Tibial nerve (tissue), 4 donors: ENCODE data around the gene SBK1. TPM values are rescaled to one million over a fixed set of nuclear protein-coding genes. Genes with fewer than 3 reads are reported as not detected.

ENCODE experiments used
- DNase-seq, 2 donors: peaks; one replicate each; pipeline ENCODE4 v3.0.0-alpha.2; 2019; ENCODE audit warnings: low spot score in 2 of 2
- H3K27ac ChIP-seq, 4 donors: fragments of 200-600 bp; sonication (generic) in 3 of 4; one replicate each; pipeline ENCODE4 v1.5.1; 2017 to 2019; ENCODE audit warnings: mild to moderate bottlenecking in 1 of 4
- H3K27me3 ChIP-seq, 2 donors: fragments of 200-600 bp; sonication (generic) in 1 of 2; one replicate each; pipeline versions ENCODE4 v1.5.1 to v1.6.0; 2017 to 2019
- H3K36me3 ChIP-seq, 3 donors: fragments of 200-600 bp; sonication (generic); one replicate each; pipeline ENCODE4 v1.5.1; 2018 to 2019
- H3K4me1 ChIP-seq, 4 donors: fragments of 200-600 bp; sonication (generic) in 3 of 4; one replicate each; pipeline ENCODE4 v1.5.1; 2017 to 2019
- H3K4me3 ChIP-seq, 4 donors: fragments of 200-600 bp; sonication (generic) in 3 of 4; one replicate each; pipeline ENCODE4 v1.5.1; 2017 to 2019; ENCODE audit warnings: mild to moderate bottlenecking in 1 of 4, moderate library complexity in 1 of 4
- H3K9me3 ChIP-seq, 4 donors: fragments of 200-600 bp; sonication (generic) in 3 of 4; one replicate each; pipeline ENCODE4 v1.5.1; 2017 to 2019
- CTCF ChIP-seq, 5 experiments: fragments of 200-600 bp in 3 of 5; fragments of 450-650 bp in 2 of 5; sonication (generic) in 3 of 5; IDR thresholded peaks; one replicate each; pipeline ENCODE4 v1.5.1; 2016 to 2019; ENCODE audit warnings: antibody characterized with exemption in 5 of 5, mild to moderate bottlenecking in 3 of 5, moderate library complexity in 2 of 5
- EP300 ChIP-seq, 2 donors: sonication (generic); formaldehyde crosslinking; IDR thresholded peaks; one replicate each; pipeline ENCODE4 v1.6.1; 2017; ENCODE audit warnings: antibody characterized with exemption in 2 of 2, mild to moderate bottlenecking in 1 of 2
- POLR2A ChIP-seq, 2 donors: fragments of 450-650 bp; IDR thresholded peaks; one replicate each; pipeline ENCODE4 v1.6.1; 2017; ENCODE audit warnings: antibody characterized with exemption in 2 of 2, mild to moderate bottlenecking in 2 of 2, moderate library complexity in 2 of 2
- WGBS, 2 donors: methylation state at CpG; one replicate each; pipeline ENCODE4 v1.1.5; 2018; 5-methylcytosine and 5-hydroxymethylcytosine counted together
- total RNA-seq, 4 donors: library from RNA; depleted of rRNA; stranded (reverse); fragments of >200 nt; gene quantifications; one replicate each; pipeline ENCODE4 v1.1.0, GENCODE V29; 2016

The SBK1 gene
- total RNA-seq, 4 donors from 2014 or later, result 0.22 to 0.30 TPM; not detected in 2

- DNase-seq, result no peak
- Histone ChIP-seq H3K27ac (no peak overlapping the region), H3K27me3 (peaks cover 0 to 53% of the 10 kb centered on the region in 2 donors), H3K9me3 (peaks cover 0 to 17% (median 0%) of the 10 kb centered on the region in 4 donors), H3K4me3 (no peak overlapping the region), H3K36me3 (no peaks in the 10 kb centered on the region), H3K4me1 (peaks cover 0 to 10% (median 0%) of the 10 kb centered on the region in 4 donors)
- 66 to 73% methylated on average over 4 of the region's 4 CpGs for WGBS, 2 donors
- TF ChIP-seq CTCF (IDR thresholded peaks at IDR 0.05) (no peak), POLR2A (IDR thresholded peaks at IDR 0.05) (no peak), EP300 (IDR thresholded peaks at IDR 0.05) (no peak)
These were observed 35.1 kb upstream of the SBK1 start for GRCh38 chr16:28257256-28257655.

DNA sequence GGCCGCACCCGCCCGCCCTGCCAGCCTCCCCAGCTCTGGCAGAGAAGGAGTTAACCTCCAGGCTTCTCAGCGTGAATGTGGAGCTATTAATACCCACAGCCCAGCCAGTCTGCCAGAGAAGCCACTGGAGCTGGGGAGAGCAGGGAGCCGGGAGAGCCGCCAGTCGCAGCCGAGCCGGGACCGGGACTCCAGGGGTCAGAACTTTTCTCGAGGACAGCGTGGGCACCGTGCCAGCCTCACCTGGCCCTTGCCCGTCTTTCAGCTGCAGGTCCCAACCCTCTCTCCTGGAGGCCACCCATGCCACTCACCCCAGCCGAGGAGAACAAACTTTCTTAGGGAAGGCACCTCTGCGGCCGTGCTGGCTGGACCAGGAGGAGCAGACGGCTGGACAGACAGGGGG, 33.8 kb upstream of the SBK1 start:
- H3K27me3 ChIP-seq, result peaks cover 0 to 65% of the 10 kb centered on the region in 2 donors
- no peak for DNase-seq
- no peaks in the 10 kb centered on the region for H3K36me3 ChIP-seq
- peaks cover 0 to 10% (median 0%) of the 10 kb centered on the region in 4 donors for H3K4me1 ChIP-seq
- peaks cover 0 to 10% (median 0%) of the 10 kb centered on the region in 4 donors for H3K9me3 ChIP-seq
- no peak for TF ChIP-seq POLR2A (IDR thresholded peaks at IDR 0.05)
- TF ChIP-seq EP300 (IDR thresholded peaks at IDR 0.05), result no peak
- TF ChIP-seq CTCF (IDR thresholded peaks at IDR 0.05), result no peak
- no peak overlapping the region for H3K27ac ChIP-seq
- 2 to 3% methylated on average over 15 to 17 of the region's 18 CpGs for WGBS, 2 donors
- no peak overlapping the region for H3K4me3 ChIP-seq

DNA sequence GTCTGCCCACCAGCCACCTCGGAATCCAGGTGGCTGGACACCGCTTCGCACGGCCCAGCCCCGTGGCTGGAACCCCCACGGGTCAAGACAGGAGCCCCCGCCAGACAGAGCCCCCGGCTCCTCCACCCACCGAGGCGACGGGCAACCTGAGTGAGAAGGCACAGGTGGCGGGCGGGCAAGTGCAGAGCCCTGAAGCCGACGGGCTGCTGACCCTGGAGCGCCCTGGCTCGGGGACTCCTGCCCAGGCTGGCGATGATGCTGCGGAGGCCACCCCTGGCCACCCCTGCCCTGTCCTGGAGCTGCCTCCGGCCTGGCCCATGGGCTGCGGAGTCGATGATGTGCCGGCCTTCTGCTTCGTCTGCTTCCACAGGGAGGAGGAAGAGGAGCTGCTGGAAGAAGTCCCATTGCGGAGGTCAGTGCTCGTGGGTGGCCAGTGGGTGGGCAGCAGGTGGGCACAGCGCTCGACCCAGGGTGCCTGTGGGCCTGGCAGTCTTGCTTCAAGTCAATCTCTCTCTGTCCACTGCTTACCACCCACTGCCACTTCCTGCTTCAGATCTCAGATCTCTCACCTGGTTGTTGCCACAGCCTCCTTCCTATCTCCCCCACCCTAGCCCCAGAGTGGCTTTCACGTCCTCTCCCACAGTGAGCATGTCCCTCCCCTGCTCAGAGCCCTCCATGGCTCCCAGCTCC, 33.1 kb upstream of the SBK1 start:
- no peak for TF ChIP-seq EP300 (IDR thresholded peaks at IDR 0.05)
- TF ChIP-seq POLR2A (IDR thresholded peaks at IDR 0.05), result no peak
- TF ChIP-seq CTCF (IDR thresholded peaks at IDR 0.05), result no peak
- Histone ChIP-seq H3K4me1 (peaks cover 0 to 10% (median 0%) of the 10 kb centered on the region in 4 donors), H3K36me3 (no peaks in the 10 kb centered on the region), H3K27me3 (peaks cover 0 to 65% of the 10 kb centered on the region in 2 donors), H3K4me3 (no peak overlapping the region), H3K27ac (no peak overlapping the region), H3K9me3 (peaks cover 0 to 9% (median 0%) of the 10 kb centered on the region in 4 donors)
- DNase-seq, result no peak
- WGBS, 2 donors, result 58 to 61% methylated on average over 8 to 24 of the region's 29 CpGs

GRCh38 chr16:28259781-28260150, 32.6 kb upstream of the SBK1 start:
- H3K9me3 ChIP-seq, result peaks cover 0 to 9% (median 0%) of the 10 kb centered on the region in 4 donors
- H3K4me3 ChIP-seq, result no peak overlapping the region
- DNase-seq, result no peak
- no peak overlapping the region for H3K27ac ChIP-seq
- H3K4me1 ChIP-seq, result peaks cover 0 to 10% (median 0%) of the 10 kb centered on the region in 4 donors
- no peaks in the 10 kb centered on the region for H3K36me3 ChIP-seq
- H3K27me3 ChIP-seq, result peaks cover 0 to 65% of the 10 kb centered on the region in 2 donors
- WGBS, 2 donors, result 76 to 80% methylated on average over 7 of the region's 7 CpGs
- no peak for TF ChIP-seq POLR2A (IDR thresholded peaks at IDR 0.05)

DNA sequence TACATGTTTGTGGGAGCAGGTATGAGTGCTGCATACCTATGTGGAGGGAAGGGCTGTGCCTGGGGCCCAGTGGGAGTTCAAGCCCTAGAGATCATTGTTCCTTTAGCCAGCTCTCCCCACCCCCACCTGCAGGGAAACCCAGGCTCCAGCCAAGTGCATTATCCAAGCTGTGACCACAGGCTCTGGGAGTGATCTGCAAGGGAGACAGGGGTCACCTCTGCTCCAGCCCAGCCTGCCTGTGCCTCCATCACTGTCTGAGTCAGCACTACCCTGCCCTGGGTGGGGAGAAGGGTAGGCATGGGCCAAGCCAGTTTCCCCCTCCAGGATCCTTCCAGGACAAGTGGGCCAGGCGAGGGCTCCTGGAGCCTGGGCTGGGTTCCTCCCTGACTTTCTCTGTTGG, 32.1 kb upstream of the SBK1 start:
- TF ChIP-seq POLR2A (IDR thresholded peaks at IDR 0.05) (no peak), EP300 (IDR thresholded peaks at IDR 0.05) (no peak), CTCF (IDR thresholded peaks at IDR 0.05) (no peak)
- Histone ChIP-seq H3K4me1 (peaks cover 0 to 10% (median 0%) of the 10 kb centered on the region in 4 donors), H3K27me3 (peaks cover 0 to 65% of the 10 kb centered on the region in 2 donors), H3K4me3 (no peak overlapping the region), H3K36me3 (no peaks in the 10 kb centered on the region), H3K9me3 (peaks cover 0 to 9% (median 0%) of the 10 kb centered on the region in 4 donors), H3K27ac (no peak overlapping the region)
- DNase-seq, result no peak
- WGBS, 2 donors, result 89% methylated on average over 1 of the region's 1 CpG; no CpG with 5 or more reads in 1 of the 2 donors
